Measurements from ENCODE around the gene SGK1.

- TF ChIP-seq CTCF (IDR thresholded peaks at IDR 0.05) (no peak), POLR2A (IDR thresholded peaks at IDR 0.05) (no peak)
Observed at GRCh38 chr6:134281388-134281787, 36.5 kb downstream of the SGK1 start.

All from Peyer's patch (tissue), 4 donors.